ENCODE measurements around the gene GGTA1.
A peak's percentile ranks its signal among the peaks of the same experiment; 100 is the strongest.
"Not testable (repeated sequence)": the region's sequence is repeated elsewhere in the genome, so short reads cannot be mapped to it uniquely, and the experiment has no call there.

The GGTA1 gene

GRCh38 chr9:121439711-121440664 lies 59.7 kb downstream of the GGTA1 start:
- H3K4me3 ChIP-seq (ENCODE audit: low read length), result no peak overlapping the region
- peaks cover 30% of the 10 kb centered on the region for H3K27me3 ChIP-seq (replicated peaks; ENCODE audit: control insufficient read depth, insufficient read depth, low read length)
- peaks cover 18% of the 10 kb centered on the region for H3K4me1 ChIP-seq (ENCODE audit: control insufficient read depth, insufficient read depth, low read length)
- no peaks in the 10 kb centered on the region for H3K36me3 ChIP-seq (ENCODE audit: control insufficient read depth, insufficient read depth, low read length, severe bottlenecking)
- H3K9ac ChIP-seq (ENCODE audit: low read length), result peak overlapping the region; percentile 7
- no peaks in the 10 kb centered on the region for H3K9me3 ChIP-seq (ENCODE audit: control insufficient read depth, low read length)
- peak; percentile 35 for DNase-seq (ENCODE audit: low read depth)

GRCh38 chr9:121439016-121439415 lies 60.6 kb downstream of the GGTA1 start:
- no peak overlapping the region for H3K9ac ChIP-seq (ENCODE audit: low read length)
- H3K4me1 ChIP-seq (ENCODE audit: control insufficient read depth, insufficient read depth, low read length), result peaks cover 19% of the 10 kb centered on the region
- H3K9me3 ChIP-seq (ENCODE audit: control insufficient read depth, low read length), result no peaks in the 10 kb centered on the region
- no peaks in the 10 kb centered on the region for H3K36me3 ChIP-seq (ENCODE audit: control insufficient read depth, insufficient read depth, low read length, severe bottlenecking)
- peaks cover 23% of the 10 kb centered on the region for H3K27me3 ChIP-seq (replicated peaks; ENCODE audit: control insufficient read depth, insufficient read depth, low read length)
- DNase-seq (ENCODE audit: low read depth), result no peak
- no peak overlapping the region for H3K4me3 ChIP-seq (ENCODE audit: low read length)

- H3K9me3 ChIP-seq (ENCODE audit: control insufficient read depth, low read length), result no peaks in the 10 kb centered on the region
- DNase-seq (ENCODE audit: low read depth), result no peak
- peaks cover 11% of the 10 kb centered on the region for H3K27me3 ChIP-seq (replicated peaks; ENCODE audit: control insufficient read depth, insufficient read depth, low read length)
- H3K9ac ChIP-seq (ENCODE audit: low read length), result no peak overlapping the region
- no peaks in the 10 kb centered on the region for H3K36me3 ChIP-seq (ENCODE audit: control insufficient read depth, insufficient read depth, low read length, severe bottlenecking)
- H3K4me1 ChIP-seq (ENCODE audit: control insufficient read depth, insufficient read depth, low read length), result peaks cover 19% of the 10 kb centered on the region
- no peak overlapping the region for H3K4me3 ChIP-seq (ENCODE audit: low read length)
Observed at GRCh38 chr9:121437891-121438290, 61.8 kb downstream of the GGTA1 start.

GRCh38 chr9:121437046-121437445 lies 62.6 kb downstream of the GGTA1 start:
- peaks cover 19% of the 10 kb centered on the region for H3K4me1 ChIP-seq (ENCODE audit: control insufficient read depth, insufficient read depth, low read length)
- H3K36me3 ChIP-seq (ENCODE audit: control insufficient read depth, insufficient read depth, low read length, severe bottlenecking); DNase-seq (ENCODE audit: low read depth); H3K9ac ChIP-seq (ENCODE audit: low read length); H3K27me3 ChIP-seq (replicated peaks; ENCODE audit: control insufficient read depth, insufficient read depth, low read length); H3K9me3 ChIP-seq (ENCODE audit: control insufficient read depth, low read length); H3K4me3 ChIP-seq (ENCODE audit: low read length): not testable (repeated sequence)

- Histone ChIP-seq H3K4me1 (ENCODE audit: control insufficient read depth, insufficient read depth, low read length) (peaks cover 17% of the 10 kb centered on the region), H3K4me3 (ENCODE audit: low read length) (no peak overlapping the region), H3K9me3 (ENCODE audit: control insufficient read depth, low read length) (no peaks in the 10 kb centered on the region), H3K36me3 (ENCODE audit: control insufficient read depth, insufficient read depth, low read length, severe bottlenecking) (no peaks in the 10 kb centered on the region), H3K27me3 (replicated peaks; ENCODE audit: control insufficient read depth, insufficient read depth, low read length) (no peaks in the 10 kb centered on the region), H3K9ac (ENCODE audit: low read length) (no peak overlapping the region)
- peak; percentile 45 for DNase-seq (ENCODE audit: low read depth)
Observed at GRCh38 chr9:121434969-121435368, 64.7 kb downstream of the GGTA1 start.

- H3K27me3 ChIP-seq (replicated peaks; ENCODE audit: control insufficient read depth, insufficient read depth, low read length), result peaks cover 4% of the 10 kb centered on the region
- H3K9ac ChIP-seq (ENCODE audit: low read length), result no peak overlapping the region
- no peak for DNase-seq (ENCODE audit: low read depth)
- no peak overlapping the region for H3K4me3 ChIP-seq (ENCODE audit: low read length)
- H3K36me3 ChIP-seq (ENCODE audit: control insufficient read depth, insufficient read depth, low read length, severe bottlenecking), result no peaks in the 10 kb centered on the region
- peaks cover 8% of the 10 kb centered on the region for H3K9me3 ChIP-seq (ENCODE audit: control insufficient read depth, low read length)
- H3K4me1 ChIP-seq (ENCODE audit: control insufficient read depth, insufficient read depth, low read length), result no peaks in the 10 kb centered on the region
Observed at GRCh38 chr9:121427899-121428298, 71.7 kb downstream of the GGTA1 start.

GRCh38 chr9:121424024-121424432 lies 75.6 kb downstream of the GGTA1 start:
- no peak overlapping the region for H3K9ac ChIP-seq (ENCODE audit: low read length)
- H3K9me3 ChIP-seq (ENCODE audit: control insufficient read depth, low read length), result peaks cover 8% of the 10 kb centered on the region
- H3K4me3 ChIP-seq (ENCODE audit: low read length), result no peak overlapping the region
- DNase-seq (ENCODE audit: low read depth), result no peak
- H3K27me3 ChIP-seq (replicated peaks; ENCODE audit: control insufficient read depth, insufficient read depth, low read length), result peaks cover 4% of the 10 kb centered on the region
- H3K36me3 ChIP-seq (ENCODE audit: control insufficient read depth, insufficient read depth, low read length, severe bottlenecking), result no peaks in the 10 kb centered on the region
- H3K4me1 ChIP-seq (ENCODE audit: control insufficient read depth, insufficient read depth, low read length), result no peaks in the 10 kb centered on the region

GRCh38 chr9:121411993-121412392 lies 87.7 kb downstream of the GGTA1 start:
- DNase-seq (ENCODE audit: low read depth), result no peak
- H3K9ac ChIP-seq (ENCODE audit: low read length), result no peak overlapping the region
- H3K4me1 ChIP-seq (ENCODE audit: control insufficient read depth, insufficient read depth, low read length), result peaks cover 13% of the 10 kb centered on the region
- H3K27me3 ChIP-seq (replicated peaks; ENCODE audit: control insufficient read depth, insufficient read depth, low read length), result peaks cover 18% of the 10 kb centered on the region
- H3K9me3 ChIP-seq (ENCODE audit: control insufficient read depth, low read length), result no peaks in the 10 kb centered on the region
- H3K4me3 ChIP-seq (ENCODE audit: low read length), result no peak overlapping the region
- no peaks in the 10 kb centered on the region for H3K36me3 ChIP-seq (ENCODE audit: control insufficient read depth, insufficient read depth, low read length, severe bottlenecking)

- Histone ChIP-seq H3K4me1 (ENCODE audit: control insufficient read depth, insufficient read depth, low read length) (peaks cover 14% of the 10 kb centered on the region), H3K36me3 (ENCODE audit: control insufficient read depth, insufficient read depth, low read length, severe bottlenecking) (no peaks in the 10 kb centered on the region), H3K27me3 (replicated peaks; ENCODE audit: control insufficient read depth, insufficient read depth, low read length) (peaks cover under 1% of the 10 kb centered on the region), H3K4me3 (ENCODE audit: low read length) (no peak overlapping the region), H3K9ac (ENCODE audit: low read length) (no peak overlapping the region), H3K9me3 (ENCODE audit: control insufficient read depth, low read length) (no peaks in the 10 kb centered on the region)
- DNase-seq (ENCODE audit: low read depth), result no peak
Observed at GRCh38 chr9:121405899-121406298, 93.7 kb downstream of the GGTA1 start.

Measured in adipocyte (in vitro differentiated cells).